Epithelial cell of proximal tubule (primary cell): ENCODE measurements around the gene ATP2B2. TPM values are rescaled to one million over a fixed set of nuclear protein-coding genes. Genes with fewer than 3 reads are reported as not detected.

ENCODE experiments used
- DNase-seq: peaks from one replicate; pipeline ENCODE4 v3.0.0-alpha.2; 2011; ENCODE audit warnings: low read depth
- H3K4me3 ChIP-seq: 2 replicates; pipeline ENCODE4 v1.5.1; 2011; ENCODE audit warnings: low read depth, mild to moderate bottlenecking, low read length
- CTCF ChIP-seq: conservative IDR thresholded peaks from 2 replicates; pipeline ENCODE4 v1.5.1; 2012; ENCODE audit warnings: low read depth, mild to moderate bottlenecking, low read length
- total RNA-seq: library from RNA; depleted of rRNA; stranded (reverse); fragments of >200 nt; gene quantifications from 2 replicates; pipeline ENCODE4 v1.2.3, GENCODE V29; 2015

Gene ATP2B2
- total RNA-seq, 1 donor from 2014 or later, result not detected

- no peak overlapping the region for H3K4me3 ChIP-seq
- no peak for DNase-seq
- TF ChIP-seq CTCF, result no peak
These were observed 18.9 kb upstream of the ATP2B2 start for GRCh38 chr3:10524270-10524669.

GRCh38 chr3:10523561-10523960, 18.2 kb upstream of the ATP2B2 start:
- DNase-seq, result no peak
- TF ChIP-seq CTCF, result no peak
- H3K4me3 ChIP-seq, result no peak overlapping the region

- no peak overlapping the region for H3K4me3 ChIP-seq
- DNase-seq, result no peak
- TF ChIP-seq CTCF, result no peak
These were observed 17.4 kb upstream of the ATP2B2 start for GRCh38 chr3:10522646-10523303.

GRCh38 chr3:10521772-10522441, 16.5 kb upstream of the ATP2B2 start:
- DNase-seq, result no peak
- TF ChIP-seq CTCF, result no peak
- no peak overlapping the region for H3K4me3 ChIP-seq

GRCh38 chr3:10520072-10520471, 14.7 kb upstream of the ATP2B2 start:
- no peak for TF ChIP-seq CTCF
- no peak overlapping the region for H3K4me3 ChIP-seq
- no peak for DNase-seq

- TF ChIP-seq CTCF, result no peak
- H3K4me3 ChIP-seq, result no peak overlapping the region
- DNase-seq, result no peak
These were observed 13.8 kb upstream of the ATP2B2 start for GRCh38 chr3:10519236-10519635.

GRCh38 chr3:10518506-10519150, 13.2 kb upstream of the ATP2B2 start:
- no peak for DNase-seq
- no peak for TF ChIP-seq CTCF
- H3K4me3 ChIP-seq, result no peak overlapping the region
